OCI-LY1 (cell line): Measurements from ENCODE around the gene GDF10.

Experiments used
- H2AFZ ChIP-seq: fragments of 200-600 bp; sonication (generic), shearing (Covaris generic); 2 replicates; pipeline ENCODE4 v1.6.0; 2014; ENCODE audit warnings: antibody characterized with exemption, mild to moderate bottlenecking, low read length
- H3F3A ChIP-seq: fragments of 200-600 bp; sonication (generic), shearing (Covaris generic); 2 replicates; pipeline ENCODE4 v1.6.0; 2014; ENCODE audit warnings: mild to moderate bottlenecking, antibody characterized with exemption, low read length, moderate library complexity; ENCODE audit not compliant: insufficient read depth
- H3K27ac ChIP-seq: fragments of 200-600 bp; sonication (generic); 2 replicates; pipeline ENCODE4 v1.5.1; 2014; ENCODE audit warnings: low read length, mixed run types, mild to moderate bottlenecking, low read depth; ENCODE audit not compliant: poor library complexity, severe bottlenecking
- H3K27me3 ChIP-seq: fragments of 200-600 bp; sonication (generic); 2 replicates; pipeline ENCODE4 v1.6.0; 2014; ENCODE audit warnings: antibody characterized with exemption, mild to moderate bottlenecking, low read length, moderate library complexity; ENCODE audit not compliant: insufficient read depth
- H3K36me3 ChIP-seq: fragments of 200-600 bp; sonication (generic); 2 replicates; pipeline ENCODE4 v1.6.1; 2014; ENCODE audit warnings: mild to moderate bottlenecking, antibody characterized with exemption, low read length, moderate library complexity, mixed read lengths; ENCODE audit not compliant: insufficient read depth
- H3K4me1 ChIP-seq: fragments of 200-600 bp; sonication (generic); 2 replicates; pipeline ENCODE4 v1.5.1; 2014; ENCODE audit warnings: mild to moderate bottlenecking, low read length, moderate library complexity; ENCODE audit not compliant: insufficient read depth, severe bottlenecking
- H3K4me2 ChIP-seq: fragments of 200-600 bp; sonication (generic), shearing (Covaris generic); 2 replicates; pipeline ENCODE4 v1.6.1; 2014; ENCODE audit warnings: low read length
- H3K4me3 ChIP-seq: fragments of 200-600 bp; sonication (generic); 2 replicates; pipeline ENCODE4 v1.5.1; 2014; ENCODE audit warnings: low read length, low read depth, mild to moderate bottlenecking, mixed read lengths; ENCODE audit not compliant: poor library complexity, severe bottlenecking
- H3K79me2 ChIP-seq: fragments of 200-600 bp; shearing (Covaris generic); 2 replicates; pipeline ENCODE4 v1.6.1; 2016; ENCODE audit warnings: mixed run types, low read length, mixed read lengths; ENCODE audit not compliant: insufficient read depth
- H3K9ac ChIP-seq: fragments of 200-600 bp; sonication (generic), shearing (Covaris generic); 2 replicates; pipeline ENCODE4 v1.6.1; 2014; ENCODE audit warnings: mild to moderate bottlenecking, low read length, mixed read lengths
- H3K9me2 ChIP-seq: fragments of 200-600 bp; sonication (generic), shearing (Covaris generic); 2 replicates; pipeline ENCODE4 v1.6.1; 2014; ENCODE audit warnings: low read depth, mild to moderate bottlenecking, low read length, mixed read lengths
- H3K9me3 ChIP-seq: fragments of 200-600 bp; shearing (Covaris generic); 2 replicates; pipeline ENCODE4 v1.6.1; 2014; ENCODE audit warnings: low read length, mixed read lengths
- H4K20me1 ChIP-seq: fragments of 200-600 bp; sonication (generic), shearing (Covaris generic); 2 replicates; pipeline ENCODE4 v1.6.0; 2016; ENCODE audit warnings: mild to moderate bottlenecking, low read length; ENCODE audit not compliant: insufficient read depth
- EZH2 ChIP-seq: fragments of 200-600 bp; sonication (generic), shearing (Covaris generic); IDR thresholded peaks from 2 replicates; pipeline ENCODE4 v1.8.0; 2017; ENCODE audit warnings: borderline replicate concordance, mixed run types, mild to moderate bottlenecking, antibody characterized with exemption, low read length, moderate library complexity, mixed read lengths
- TF ChIP-seq, protein P1 (sequence below): fragments of 200-600 bp; sonication (generic), shearing (Covaris generic); IDR thresholded peaks from 2 replicates; pipeline ENCODE4 v1.5.1; 2017; ENCODE audit warnings: mild to moderate bottlenecking, antibody characterized with exemption, low read length, moderate library complexity, mixed read lengths

Gene GDF10

DNA sequence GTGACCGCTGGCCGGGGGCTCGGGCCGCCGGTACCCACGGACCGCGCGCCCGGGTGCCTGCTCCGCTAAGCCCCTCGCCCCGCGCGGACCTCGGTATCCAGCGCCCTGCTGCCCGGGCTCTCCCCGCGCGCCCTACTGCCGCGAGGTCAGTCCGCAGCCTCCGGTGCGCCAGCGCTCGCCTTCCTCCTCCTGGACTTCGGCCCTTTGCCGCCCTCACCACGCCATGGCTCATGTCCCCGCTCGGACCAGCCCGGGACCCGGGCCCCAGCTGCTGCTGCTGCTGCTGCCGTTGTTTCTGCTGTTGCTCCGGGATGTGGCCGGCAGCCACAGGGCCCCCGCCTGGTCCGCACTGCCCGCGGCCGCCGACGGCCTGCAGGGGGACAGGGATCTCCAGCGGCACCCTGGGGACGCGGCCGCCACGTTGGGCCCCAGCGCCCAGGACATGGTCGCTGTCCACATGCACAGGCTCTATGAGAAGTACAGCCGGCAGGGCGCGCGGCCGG, 483 bp downstream of the GDF10 start:
- H3K36me3 ChIP-seq: no peaks in the 10 kb centered on the region

DNA sequence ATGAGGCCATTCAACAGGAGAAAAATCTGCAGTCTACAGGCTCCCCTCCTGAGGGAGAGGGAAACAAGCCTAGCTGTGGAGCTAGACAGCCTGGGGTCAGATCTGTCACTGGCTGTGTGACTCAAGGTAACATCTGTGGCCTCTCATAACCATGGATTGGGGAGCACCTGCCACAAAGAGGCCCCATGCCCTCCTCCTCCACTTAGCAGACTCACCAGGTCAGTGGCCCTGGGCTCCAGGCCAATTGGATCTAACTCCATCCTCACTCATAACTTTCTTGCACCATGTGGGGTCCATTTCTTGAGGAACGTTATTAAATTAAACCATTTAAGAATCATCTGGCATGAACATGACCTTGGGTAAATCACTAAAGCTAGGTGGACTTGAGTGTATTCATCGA, 1.8 kb downstream of the GDF10 start:
- Histone ChIP-seq H3K4me2 (no peak overlapping the region), H3K9me3 (no peaks in the 10 kb centered on the region), H2AFZ (no peak overlapping the region), H3K4me3 (no peak overlapping the region), H3K4me1 (no peaks in the 10 kb centered on the region), H4K20me1 (no peaks in the 10 kb centered on the region), H3K9me2 (no peaks in the 10 kb centered on the region), H3F3A (no peaks in the 10 kb centered on the region), H3K27me3 (no peaks in the 10 kb centered on the region), H3K36me3 (no peaks in the 10 kb centered on the region), H3K79me2 (no peaks in the 10 kb centered on the region), H3K27ac (no peak overlapping the region), H3K9ac (no peak overlapping the region)
- TF ChIP-seq, protein P1, sequence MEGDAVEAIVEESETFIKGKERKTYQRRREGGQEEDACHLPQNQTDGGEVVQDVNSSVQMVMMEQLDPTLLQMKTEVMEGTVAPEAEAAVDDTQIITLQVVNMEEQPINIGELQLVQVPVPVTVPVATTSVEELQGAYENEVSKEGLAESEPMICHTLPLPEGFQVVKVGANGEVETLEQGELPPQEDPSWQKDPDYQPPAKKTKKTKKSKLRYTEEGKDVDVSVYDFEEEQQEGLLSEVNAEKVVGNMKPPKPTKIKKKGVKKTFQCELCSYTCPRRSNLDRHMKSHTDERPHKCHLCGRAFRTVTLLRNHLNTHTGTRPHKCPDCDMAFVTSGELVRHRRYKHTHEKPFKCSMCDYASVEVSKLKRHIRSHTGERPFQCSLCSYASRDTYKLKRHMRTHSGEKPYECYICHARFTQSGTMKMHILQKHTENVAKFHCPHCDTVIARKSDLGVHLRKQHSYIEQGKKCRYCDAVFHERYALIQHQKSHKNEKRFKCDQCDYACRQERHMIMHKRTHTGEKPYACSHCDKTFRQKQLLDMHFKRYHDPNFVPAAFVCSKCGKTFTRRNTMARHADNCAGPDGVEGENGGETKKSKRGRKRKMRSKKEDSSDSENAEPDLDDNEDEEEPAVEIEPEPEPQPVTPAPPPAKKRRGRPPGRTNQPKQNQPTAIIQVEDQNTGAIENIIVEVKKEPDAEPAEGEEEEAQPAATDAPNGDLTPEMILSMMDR: no peak

More for the DNA sequence above, 483 bp downstream of the GDF10 start:
- Histone ChIP-seq H3K4me2 (no peak overlapping the region), H3K9ac (no peak overlapping the region), H3K27ac (no peak overlapping the region), H3F3A (no peaks in the 10 kb centered on the region), H3K4me3 (no peak overlapping the region), H4K20me1 (no peaks in the 10 kb centered on the region), H2AFZ (no peak overlapping the region), H3K9me3 (no peaks in the 10 kb centered on the region), H3K27me3 (no peaks in the 10 kb centered on the region), H3K4me1 (no peaks in the 10 kb centered on the region), H3K79me2 (no peaks in the 10 kb centered on the region), H3K9me2 (no peaks in the 10 kb centered on the region)
- TF ChIP-seq, protein P1: no peak
- TF ChIP-seq EZH2: no peak

DNA sequence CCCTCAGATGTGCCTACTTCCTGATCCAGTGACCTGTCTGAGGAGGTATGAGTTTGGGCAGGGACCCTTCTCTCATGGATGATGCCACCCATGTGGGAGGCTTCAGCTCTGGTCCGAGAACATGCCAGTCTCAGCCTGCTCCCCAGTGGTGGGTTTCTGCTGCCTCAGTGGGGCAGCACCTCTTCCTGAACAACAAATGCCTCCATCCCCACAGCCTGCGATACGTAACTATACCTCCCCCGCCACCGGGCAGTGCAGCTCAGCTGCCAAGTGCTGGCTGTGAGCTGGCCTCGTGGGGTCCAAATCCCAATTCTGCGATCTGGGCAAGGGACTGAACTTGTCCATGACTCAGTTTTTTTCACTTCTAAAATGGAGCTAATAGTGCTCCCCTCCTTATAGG, 3.1 kb downstream of the GDF10 start:
- H3K79me2 ChIP-seq: no peaks in the 10 kb centered on the region
- no peaks in the 10 kb centered on the region for H4K20me1 ChIP-seq
- no peak for TF ChIP-seq EZH2
- TF ChIP-seq, protein P1: no peak
- H3K27me3 ChIP-seq: no peaks in the 10 kb centered on the region
- H3K4me1 ChIP-seq: no peaks in the 10 kb centered on the region
- no peak overlapping the region for H3K9ac ChIP-seq
- H3K27ac ChIP-seq: no peak overlapping the region
- no peak overlapping the region for H3K4me3 ChIP-seq
- H2AFZ ChIP-seq: no peak overlapping the region
- no peak overlapping the region for H3K4me2 ChIP-seq
- H3K9me2 ChIP-seq: no peaks in the 10 kb centered on the region
- no peaks in the 10 kb centered on the region for H3K36me3 ChIP-seq
- H3K9me3 ChIP-seq: no peaks in the 10 kb centered on the region
- H3F3A ChIP-seq: no peaks in the 10 kb centered on the region
